Brain microvascular endothelial cell (primary cell): ENCODE results near the gene MEF2A.

Experiments used
- DNase-seq: peaks from one replicate; pipeline ENCODE4 v3.0.0-alpha.2; 2020
- H3K27ac ChIP-seq: fragments of 250-450 bp; sonication (Bioruptor Pico); 2 replicates; pipeline ENCODE4 v1.5.1; 2020; ENCODE audit warnings: mild to moderate bottlenecking, moderate library complexity
- H3K27me3 ChIP-seq: fragments of 250-450 bp; sonication (Bioruptor Pico); replicated peaks from 2 replicates; pipeline ENCODE4 v1.5.1; 2020; ENCODE audit warnings: mild to moderate bottlenecking
- H3K36me3 ChIP-seq: fragments of 250-450 bp; sonication (Bioruptor Pico); replicated peaks from 2 replicates; pipeline ENCODE4 v1.5.1; 2020; ENCODE audit warnings: mild to moderate bottlenecking
- H3K4me3 ChIP-seq: 2 replicates; pipeline ENCODE4 v1.5.1; 2011; ENCODE audit warnings: low read depth, mild to moderate bottlenecking, control low read depth, low read length, moderate library complexity
- CTCF ChIP-seq: IDR thresholded peaks from 2 replicates; pipeline ENCODE4 v1.5.1; 2011; ENCODE audit warnings: low read depth, mild to moderate bottlenecking, moderate library complexity, low read length, control low read depth, inconsistent platforms; ENCODE audit errors: missing control alignments
- in situ Hi-C: cut with HindIII; loops from 2 replicates; pipeline ENCODE4 v1.10.0; 2017; ENCODE audit warnings: low sequenced_read_pairs, low pct_ligation_motif_present

MEF2A gene

DNA sequence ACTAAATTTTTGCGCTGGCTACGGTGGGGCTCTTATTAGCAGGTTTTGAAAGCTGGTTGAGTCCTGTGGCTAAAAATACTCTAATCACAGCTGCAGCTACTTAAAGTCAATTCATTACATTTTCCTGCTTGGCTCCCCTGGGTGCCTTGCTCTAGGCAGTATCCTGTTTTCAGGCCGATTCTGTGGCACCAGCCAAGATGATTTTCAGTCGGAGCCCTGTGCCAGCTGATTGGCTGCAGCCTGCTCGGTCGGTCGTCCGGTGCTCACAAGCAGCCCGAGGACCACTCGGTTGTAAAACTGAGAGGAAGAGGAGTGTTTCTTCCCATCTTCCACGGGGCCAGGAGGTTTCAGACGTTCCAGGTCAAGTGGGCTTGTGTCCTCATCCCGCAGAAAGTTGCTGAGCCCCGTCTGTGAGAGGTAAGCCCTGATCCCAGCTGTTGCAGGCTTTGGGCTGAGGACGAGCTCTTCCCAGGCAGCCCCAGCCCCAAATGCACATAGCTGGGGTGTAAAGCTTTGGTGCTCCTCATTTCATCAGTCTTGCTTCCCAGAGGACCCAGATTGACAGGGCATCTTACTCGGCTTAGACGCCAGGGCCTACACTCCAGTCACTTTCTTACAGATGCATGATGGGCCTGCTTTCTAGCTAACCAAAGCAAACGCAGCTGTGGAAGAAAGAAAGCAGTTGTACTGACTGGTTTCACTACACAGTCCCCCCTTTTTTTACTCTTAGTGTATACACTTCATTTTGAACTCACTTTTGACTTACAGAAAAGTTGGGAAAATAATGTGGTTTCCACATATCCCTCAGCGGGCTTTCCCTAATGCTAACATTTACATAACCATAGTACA, 151.6 kb downstream of the MEF2A start:
- no peak for TF ChIP-seq CTCF
- Histone ChIP-seq H3K27ac (no peak overlapping the region), H3K4me3 (no peak overlapping the region), H3K36me3 (no peaks in the 10 kb centered on the region), H3K27me3 (no peaks in the 10 kb centered on the region)
- in situ Hi-C loops, result loop anchor here (25.0 kb wide), 1 partner anchor 430 kb away; no protein-coding TSS in a partner anchor
- DNase-seq, result no peak

DNA sequence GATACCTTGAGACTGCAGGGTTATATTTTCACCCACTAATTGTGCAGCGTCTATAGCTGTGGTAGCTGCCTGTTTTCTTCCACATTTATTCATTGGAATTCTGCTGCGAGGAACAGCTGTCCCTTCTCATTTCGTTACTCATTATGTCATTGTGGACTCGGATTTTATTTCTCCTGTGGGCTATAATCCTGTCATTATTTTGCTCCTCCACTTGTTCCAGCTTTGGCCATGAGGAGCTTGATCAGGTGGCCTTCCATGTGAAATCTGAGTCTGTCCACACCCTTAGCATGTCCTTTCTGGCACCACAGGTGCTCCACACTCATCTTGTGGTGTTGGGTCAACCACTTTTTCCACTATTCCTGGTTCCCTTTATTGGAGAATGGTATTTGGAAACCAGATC, 152.6 kb downstream of the MEF2A start:
- H3K27ac ChIP-seq, result no peak overlapping the region
- H3K36me3 ChIP-seq, result no peaks in the 10 kb centered on the region
- in situ Hi-C loops, result loop anchor here (25.0 kb wide), 1 partner anchor 431 kb away; no protein-coding TSS in a partner anchor
- DNase-seq, result no peak
- no peak for TF ChIP-seq CTCF
- no peaks in the 10 kb centered on the region for H3K27me3 ChIP-seq
- no peak overlapping the region for H3K4me3 ChIP-seq

DNA sequence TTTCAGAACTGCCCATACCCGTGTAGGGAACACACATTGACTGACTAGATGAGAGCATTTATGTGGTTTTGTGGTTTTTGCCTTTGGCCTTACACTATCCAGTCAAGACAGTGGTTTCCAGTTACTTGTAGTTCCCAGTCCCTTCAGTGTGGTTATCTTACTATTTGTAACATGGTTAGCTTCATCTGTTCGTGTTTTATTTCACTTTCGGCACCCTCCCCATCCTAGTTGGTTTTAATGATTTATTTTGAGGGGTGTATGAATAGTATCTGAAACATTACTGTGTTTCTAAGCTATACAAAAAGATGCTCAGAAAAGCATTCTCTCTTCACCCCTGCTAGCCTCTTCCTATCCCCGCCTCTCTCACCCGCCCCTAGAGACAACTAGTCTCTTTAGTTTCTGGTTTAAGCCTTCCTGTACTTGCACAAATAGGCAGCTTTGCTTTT, 153.3 kb downstream of the MEF2A start:
- no peak for TF ChIP-seq CTCF
- peak; percentile 81 for DNase-seq
- no peaks in the 10 kb centered on the region for H3K27me3 ChIP-seq
- H3K27ac ChIP-seq, result no peak overlapping the region
- H3K36me3 ChIP-seq, result no peaks in the 10 kb centered on the region
- H3K4me3 ChIP-seq, result no peak overlapping the region
- in situ Hi-C loops, result loop anchor here (25.0 kb wide), 1 partner anchor 432 kb away; no protein-coding TSS in a partner anchor

DNA sequence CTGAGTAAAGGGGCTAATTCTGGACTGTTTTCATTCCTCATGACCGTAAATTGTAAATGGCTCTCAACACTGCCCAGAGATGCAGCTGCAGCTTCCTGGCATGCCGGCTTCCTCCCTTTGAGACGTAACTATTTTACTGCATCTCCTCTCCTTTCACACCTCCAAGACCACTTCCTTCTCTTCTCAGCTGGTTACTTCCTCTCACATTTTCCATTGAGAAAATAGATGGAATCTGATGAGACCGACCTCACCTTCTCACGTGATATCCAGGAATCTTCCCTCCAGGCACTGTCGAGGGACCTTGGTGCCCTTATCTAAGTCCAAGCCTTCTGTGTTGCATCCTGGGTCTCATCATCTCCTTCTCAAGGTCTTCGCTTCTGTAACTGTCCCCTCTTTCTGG, 154.7 kb downstream of the MEF2A start:
- Histone ChIP-seq H3K27me3 (no peaks in the 10 kb centered on the region), H3K36me3 (no peaks in the 10 kb centered on the region), H3K4me3 (no peak overlapping the region), H3K27ac (no peak overlapping the region)
- TF ChIP-seq CTCF, result no peak
- no peak for DNase-seq
- in situ Hi-C loops, result loop anchor here (25.0 kb wide), 1 partner anchor 433 kb away; no protein-coding TSS in a partner anchor

GRCh38 chr15:99721104-99721778, 155.5 kb downstream of the MEF2A start:
- in situ Hi-C loops, result loop anchor here (25.0 kb wide), 1 partner anchor 434 kb away; no protein-coding TSS in a partner anchor
- Histone ChIP-seq H3K36me3 (no peaks in the 10 kb centered on the region), H3K4me3 (no peak overlapping the region), H3K27ac (no peak overlapping the region), H3K27me3 (no peaks in the 10 kb centered on the region)
- TF ChIP-seq CTCF, result no peak
- no peak for DNase-seq
